HUES6 (cell line): ENCODE data around the gene ARAP1.
A peak's percentile ranks its signal among the peaks of the same experiment; 100 is the strongest.

Source experiments
- H3K27ac ChIP-seq: 2 replicates; pipeline ENCODE4 v1.7.0; 2013; ENCODE audit warnings: low read depth, mild to moderate bottlenecking, low read length, inconsistent platforms
- H3K27me3 ChIP-seq: 2 replicates; pipeline ENCODE4 v1.6.1; 2013; ENCODE audit warnings: low read length; ENCODE audit not compliant: control insufficient read depth, insufficient read depth
- H3K36me3 ChIP-seq: 2 replicates; pipeline ENCODE4 v1.6.1; 2013; ENCODE audit warnings: low read length; ENCODE audit not compliant: control insufficient read depth, insufficient read depth
- H3K4me1 ChIP-seq: 2 replicates; pipeline ENCODE4 v1.6.1; 2013; ENCODE audit warnings: low read length; ENCODE audit not compliant: control insufficient read depth, insufficient read depth
- H3K4me3 ChIP-seq: 2 replicates; pipeline ENCODE4 v1.5.1; 2013; ENCODE audit warnings: low read depth, low read length
- H3K9ac ChIP-seq: one replicate; pipeline ENCODE4 v1.6.1; 2013; ENCODE audit warnings: mild to moderate bottlenecking, low read length
- H3K9me3 ChIP-seq: 2 replicates; pipeline ENCODE4 v1.6.1; 2013; ENCODE audit warnings: low read depth, low read length; ENCODE audit not compliant: control insufficient read depth, insufficient read depth

The ARAP1 gene

GRCh38 chr11:72739240-72740059 lies 12.8 kb downstream of the ARAP1 start:
- Histone ChIP-seq H3K9me3 (no peaks in the 10 kb centered on the region), H3K27me3 (no peaks in the 10 kb centered on the region), H3K4me1 (peaks cover 68% of the 10 kb centered on the region), H3K27ac (no peak overlapping the region; the same call in 1 of the 2 replicates), H3K9ac (no peak overlapping the region), H3K4me3 (no peak overlapping the region), H3K36me3 (peaks cover 5% of the 10 kb centered on the region; the same call in 1 of the 2 replicates)

- H3K4me1 ChIP-seq: peaks cover 68% of the 10 kb centered on the region
- no peak overlapping the region for H3K4me3 ChIP-seq
- H3K9ac ChIP-seq: no peak overlapping the region
- no peak overlapping the region; the same call in 1 of the 2 replicates for H3K27ac ChIP-seq
- no peaks in the 10 kb centered on the region for H3K9me3 ChIP-seq
- H3K27me3 ChIP-seq: no peaks in the 10 kb centered on the region
- peaks cover 5% of the 10 kb centered on the region; the same call in 1 of the 2 replicates for H3K36me3 ChIP-seq
Observed at GRCh38 chr11:72738199-72739141, 13.7 kb downstream of the ARAP1 start.

GRCh38 chr11:72737336-72737735 lies 14.9 kb downstream of the ARAP1 start:
- H3K9me3 ChIP-seq: peaks cover under 1% of the 10 kb centered on the region; the same call in 1 of the 2 replicates
- H3K4me3 ChIP-seq: no peak overlapping the region
- no peak overlapping the region for H3K27ac ChIP-seq
- H3K27me3 ChIP-seq: no peaks in the 10 kb centered on the region
- H3K36me3 ChIP-seq: peaks cover 10% of the 10 kb centered on the region; the same call in 1 of the 2 replicates
- no peak overlapping the region for H3K9ac ChIP-seq
- H3K4me1 ChIP-seq: peaks cover 67% of the 10 kb centered on the region

- H3K4me1 ChIP-seq: peaks cover 59% of the 10 kb centered on the region
- peak overlapping the region; percentile 64; the same call in 1 of the 2 replicates for H3K27ac ChIP-seq
- H3K27me3 ChIP-seq: no peaks in the 10 kb centered on the region
- H3K9me3 ChIP-seq: peaks cover 4% of the 10 kb centered on the region; the same call in 1 of the 2 replicates
- peak overlapping the region; percentile 3; the same call in 1 of the 2 replicates for H3K4me3 ChIP-seq
- H3K36me3 ChIP-seq: peaks cover 15% of the 10 kb centered on the region
- H3K9ac ChIP-seq: peak overlapping the region; percentile 32
Observed at GRCh38 chr11:72736452-72737069, 15.6 kb downstream of the ARAP1 start.

- H3K9me3 ChIP-seq: peaks cover 13% of the 10 kb centered on the region; the same call in 1 of the 2 replicates
- H3K36me3 ChIP-seq: peaks cover 21% of the 10 kb centered on the region
- peak overlapping the region; percentile 18 for H3K9ac ChIP-seq
- H3K4me3 ChIP-seq: no peak overlapping the region; the same call in 1 of the 2 replicates
- H3K4me1 ChIP-seq: peaks cover 52% of the 10 kb centered on the region
- H3K27me3 ChIP-seq: no peaks in the 10 kb centered on the region
- H3K27ac ChIP-seq: peak overlapping the region; percentile 64; the same call in 1 of the 2 replicates
Observed at GRCh38 chr11:72735495-72736027, 16.6 kb downstream of the ARAP1 start.

GRCh38 chr11:72732329-72732728 lies 19.9 kb downstream of the ARAP1 start:
- Histone ChIP-seq H3K27ac (no peak overlapping the region), H3K4me3 (no peak overlapping the region), H3K27me3 (no peaks in the 10 kb centered on the region), H3K9me3 (peaks cover 13% of the 10 kb centered on the region; the same call in 1 of the 2 replicates), H3K9ac (no peak overlapping the region), H3K4me1 (peaks cover 37% of the 10 kb centered on the region), H3K36me3 (peaks cover 17% of the 10 kb centered on the region)

GRCh38 chr11:72730737-72731136 lies 21.5 kb downstream of the ARAP1 start:
- peaks cover 22% of the 10 kb centered on the region for H3K4me1 ChIP-seq
- no peaks in the 10 kb centered on the region for H3K27me3 ChIP-seq
- H3K27ac ChIP-seq: no peak overlapping the region
- H3K36me3 ChIP-seq: peaks cover 23% of the 10 kb centered on the region
- no peak overlapping the region for H3K9ac ChIP-seq
- no peak overlapping the region for H3K4me3 ChIP-seq
- H3K9me3 ChIP-seq: peaks cover 13% of the 10 kb centered on the region; the same call in 1 of the 2 replicates

- Histone ChIP-seq H3K27ac (peak overlapping the region; percentile 34; the same call in 1 of the 2 replicates), H3K9me3 (peaks cover 13% of the 10 kb centered on the region; the same call in 1 of the 2 replicates), H3K9ac (no peak overlapping the region), H3K36me3 (peaks cover 23% of the 10 kb centered on the region), H3K4me3 (no peak overlapping the region), H3K4me1 (peaks cover 21% of the 10 kb centered on the region), H3K27me3 (no peaks in the 10 kb centered on the region)
Observed at GRCh38 chr11:72730243-72730642, 22.0 kb downstream of the ARAP1 start.

GRCh38 chr11:72727521-72727920 lies 24.7 kb downstream of the ARAP1 start:
- H3K4me1 ChIP-seq: peaks cover 23% of the 10 kb centered on the region

More at GRCh38 chr11:72727521-72727920, 24.7 kb downstream of the ARAP1 start:
- H3K27ac ChIP-seq: no peak overlapping the region
- H3K36me3 ChIP-seq: peaks cover 30% of the 10 kb centered on the region
- no peaks in the 10 kb centered on the region for H3K27me3 ChIP-seq
- no peak overlapping the region for H3K4me3 ChIP-seq
- no peak overlapping the region for H3K9ac ChIP-seq
- H3K9me3 ChIP-seq: peaks cover 13% of the 10 kb centered on the region; the same call in 1 of the 2 replicates
